ENCODE measurements around the gene NKAIN2.
"Not testable (repeated sequence)": the region's sequence is repeated elsewhere in the genome, so short reads cannot be mapped to it uniquely, and the experiment has no call there.

Gene NKAIN2

DNA sequence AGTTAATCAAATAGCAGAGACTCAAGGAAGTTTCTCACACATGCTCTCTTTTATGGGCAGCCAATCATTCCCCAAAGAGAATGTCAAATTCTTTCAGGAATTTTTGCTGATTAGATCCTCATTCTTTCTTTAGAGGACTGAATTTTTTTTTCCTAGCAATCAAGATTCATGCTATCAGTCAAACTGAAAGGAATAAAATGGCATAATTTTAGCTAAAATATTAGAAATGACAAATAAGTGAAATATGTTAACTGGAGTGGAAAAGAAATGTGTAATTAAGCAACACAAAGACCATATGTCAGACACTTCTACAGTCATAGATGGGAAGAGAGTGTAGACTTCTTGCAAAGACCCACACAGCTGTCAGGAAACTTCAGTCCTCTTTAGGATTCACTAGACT, 916.2 kb downstream of the NKAIN2 start:
- no peak for TF ChIP-seq ZNF274 (IDR thresholded peaks at IDR 0.05; ENCODE audit: low read depth, low read length)
- H3K4me3 ChIP-seq (ENCODE audit: low read length), result no peak overlapping the region

DNA sequence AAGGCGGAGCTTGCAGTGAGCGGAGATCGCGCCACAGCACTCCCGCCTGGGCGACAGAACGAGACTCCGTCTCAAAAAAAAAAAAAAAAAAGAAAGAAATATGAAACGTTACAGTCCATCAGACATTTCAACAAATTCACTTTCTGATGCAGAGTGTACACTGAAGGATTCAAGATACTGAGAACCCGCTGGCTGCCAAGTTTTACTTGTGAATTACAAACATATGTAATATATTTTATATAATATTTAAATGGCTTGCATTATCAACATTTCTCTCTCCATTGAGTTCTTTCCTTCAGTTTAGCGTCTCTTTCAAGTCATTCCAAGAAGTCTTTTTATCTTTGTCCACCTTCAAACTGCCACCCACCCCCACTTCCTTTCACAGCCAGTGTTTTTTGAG, 917.7 kb downstream of the NKAIN2 start:
- no peak for TF ChIP-seq ZNF274 (IDR thresholded peaks at IDR 0.05; ENCODE audit: low read depth, low read length)
- H3K4me3 ChIP-seq (ENCODE audit: low read length), result no peak overlapping the region

DNA sequence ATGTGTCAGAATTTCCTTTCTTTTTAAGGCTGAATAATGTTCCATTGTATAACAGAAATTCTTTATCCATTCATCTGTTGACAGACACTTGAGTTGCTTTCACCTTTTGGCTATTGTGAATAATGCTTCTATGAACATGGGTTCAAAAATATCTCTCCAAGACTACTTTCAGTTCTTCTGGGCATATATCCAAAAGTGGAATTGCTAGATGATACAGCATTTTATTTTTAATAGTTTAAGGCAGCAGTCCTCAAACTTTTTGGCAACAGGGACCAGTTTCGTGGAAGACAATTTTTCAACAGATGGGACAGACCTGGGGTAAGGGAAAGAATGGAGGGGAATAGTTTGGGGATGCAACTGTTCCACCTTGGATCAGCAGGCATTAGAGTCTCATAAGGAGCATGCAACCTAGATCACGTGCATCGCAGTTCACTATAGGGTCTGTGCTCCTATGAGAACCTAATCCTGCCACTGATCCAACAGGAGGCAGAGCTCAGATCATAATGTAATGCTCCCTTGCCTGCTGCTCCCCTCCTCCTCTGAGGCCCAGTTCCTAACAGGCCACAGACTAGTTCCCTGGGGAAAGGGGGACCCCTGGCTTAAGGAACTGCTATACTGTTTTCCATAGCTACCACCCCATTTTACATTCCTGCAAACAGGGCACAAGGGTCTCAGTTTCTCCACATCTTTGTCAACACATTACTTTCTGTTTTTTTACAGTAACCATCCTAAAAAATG, 918.6 kb downstream of the NKAIN2 start:
- H3K4me3 ChIP-seq (ENCODE audit: low read length), result no peak overlapping the region
- no peak for TF ChIP-seq ZNF274 (IDR thresholded peaks at IDR 0.05; ENCODE audit: low read depth, low read length)

DNA sequence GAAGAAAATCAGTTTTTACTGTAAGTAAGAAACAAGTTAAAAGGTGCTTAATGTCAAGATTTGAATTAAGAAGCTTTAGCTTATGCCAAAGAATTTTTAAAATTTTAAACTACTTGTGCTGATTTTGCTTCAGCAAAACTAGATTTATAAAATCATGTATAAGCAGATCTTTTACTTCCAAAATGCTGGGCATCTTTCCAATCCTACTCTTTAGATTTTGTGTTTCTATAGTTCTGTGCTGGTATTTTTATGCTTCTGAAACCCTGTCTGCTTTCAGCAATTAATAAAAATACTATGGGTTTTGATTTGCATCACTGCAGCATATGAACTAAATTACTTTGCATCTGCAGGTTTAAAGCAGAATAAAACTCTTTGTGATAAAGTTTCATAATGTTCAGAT, 920.0 kb downstream of the NKAIN2 start:
- TF ChIP-seq ZNF274 (IDR thresholded peaks at IDR 0.05; ENCODE audit: low read depth, low read length), result no peak
- H3K4me3 ChIP-seq (ENCODE audit: low read length), result no peak overlapping the region

DNA sequence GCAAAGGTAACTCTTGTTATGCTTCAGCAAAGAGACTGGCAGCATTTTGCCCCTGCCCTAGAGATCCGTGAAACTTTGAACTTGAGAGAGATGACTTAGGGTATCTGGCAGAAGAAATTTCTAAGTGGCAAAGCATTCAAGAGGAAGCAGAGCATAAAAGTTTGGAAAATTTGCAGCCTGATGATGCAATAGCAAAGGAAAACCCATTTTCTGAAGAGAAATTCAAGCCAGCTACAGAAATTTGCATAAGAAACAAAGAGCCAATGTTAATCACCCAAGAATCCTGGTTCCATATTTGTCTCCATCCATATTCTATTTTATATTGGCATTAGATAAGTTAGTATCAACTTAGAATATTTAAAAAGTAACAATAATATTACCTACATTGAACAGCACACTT, 934.1 kb downstream of the NKAIN2 start:
- H3K4me3 ChIP-seq (ENCODE audit: low read length), result not testable (repeated sequence)

DNA sequence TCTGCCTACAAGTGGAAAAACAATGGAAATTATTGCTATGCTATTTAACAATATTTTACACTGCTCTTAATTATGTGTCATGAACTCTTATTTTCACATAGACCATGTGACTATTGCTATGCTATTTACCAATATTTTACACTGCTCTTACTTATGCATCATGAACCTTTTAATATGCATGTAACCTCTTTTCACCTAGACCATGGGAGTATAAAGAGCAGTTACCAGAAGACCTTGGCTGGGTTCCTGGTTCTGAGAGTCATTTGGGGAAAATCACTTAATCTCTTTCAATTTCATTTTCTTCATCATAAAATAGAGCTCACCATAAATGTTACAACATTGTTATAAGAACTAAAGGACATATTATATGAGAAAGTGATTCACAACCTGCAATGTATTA, 934.8 kb downstream of the NKAIN2 start:
- no peak overlapping the region for H3K4me3 ChIP-seq (ENCODE audit: low read length)

DNA sequence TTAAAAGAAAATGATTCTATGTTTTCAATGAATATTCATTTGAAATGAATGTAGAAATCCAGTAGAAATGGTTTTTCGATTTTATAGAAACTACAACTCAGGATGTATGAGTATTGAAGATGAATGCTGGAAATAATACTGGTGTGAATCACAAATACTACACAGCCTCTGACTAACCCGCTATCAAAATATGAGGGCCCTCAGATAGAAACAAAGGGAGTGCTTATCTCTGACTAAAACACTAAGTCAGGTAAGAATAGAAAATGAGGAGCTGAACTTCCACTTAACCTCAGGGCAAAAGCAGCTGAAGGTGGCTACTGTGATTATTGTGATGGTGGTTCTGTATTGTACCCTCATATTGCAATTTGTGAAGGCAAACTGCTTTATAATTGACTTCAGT, 937.7 kb downstream of the NKAIN2 start:
- no peak overlapping the region for H3K4me3 ChIP-seq (ENCODE audit: low read length)
- no peak for TF ChIP-seq ZNF274 (IDR thresholded peaks at IDR 0.05; ENCODE audit: low read depth, low read length)

More for the DNA sequence above, 934.8 kb downstream of the NKAIN2 start:
- no peak for TF ChIP-seq ZNF274 (IDR thresholded peaks at IDR 0.05; ENCODE audit: low read depth, low read length)

DNA sequence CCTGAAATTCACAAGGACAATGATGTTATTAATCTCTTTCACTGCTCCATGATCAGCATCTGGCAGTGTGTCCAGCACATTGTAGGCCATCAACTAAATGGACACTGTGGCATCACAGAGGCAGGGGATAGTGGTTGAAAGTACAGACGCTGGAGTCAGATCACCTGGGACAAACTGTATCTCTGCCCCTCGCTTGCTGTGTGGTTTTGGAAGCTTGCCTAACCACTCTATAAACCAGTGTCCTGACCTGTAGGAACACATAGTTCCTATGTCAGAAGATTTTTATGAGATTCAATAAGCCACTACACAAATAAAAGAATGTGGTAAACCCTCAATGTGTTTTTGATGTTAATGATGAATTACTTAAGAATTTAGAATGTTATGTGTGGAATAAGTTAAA, 939.3 kb downstream of the NKAIN2 start:
- no peak for TF ChIP-seq ZNF274 (IDR thresholded peaks at IDR 0.05; ENCODE audit: low read depth, low read length)
- no peak overlapping the region for H3K4me3 ChIP-seq (ENCODE audit: low read length)

DNA sequence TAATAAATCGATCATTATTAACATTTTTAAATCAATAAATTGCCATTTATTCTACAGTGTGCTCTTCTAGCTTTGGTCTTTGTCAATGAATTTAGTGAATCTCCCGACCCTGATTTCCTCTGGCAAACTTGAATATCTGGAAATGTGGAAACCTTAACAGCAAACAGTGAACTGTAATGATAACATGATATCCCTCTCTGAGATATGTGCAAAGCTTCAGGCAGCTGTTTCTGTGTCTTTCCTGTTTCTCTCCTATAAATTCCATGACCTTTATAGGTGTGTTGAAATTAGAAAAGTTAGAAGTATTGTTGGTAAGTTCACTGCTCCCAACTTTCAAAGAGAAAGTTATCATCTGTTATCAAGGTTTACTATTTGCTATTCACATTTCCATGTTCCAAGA, 939.8 kb downstream of the NKAIN2 start:
- no peak overlapping the region for H3K4me3 ChIP-seq (ENCODE audit: low read length)
- no peak for TF ChIP-seq ZNF274 (IDR thresholded peaks at IDR 0.05; ENCODE audit: low read depth, low read length)

DNA sequence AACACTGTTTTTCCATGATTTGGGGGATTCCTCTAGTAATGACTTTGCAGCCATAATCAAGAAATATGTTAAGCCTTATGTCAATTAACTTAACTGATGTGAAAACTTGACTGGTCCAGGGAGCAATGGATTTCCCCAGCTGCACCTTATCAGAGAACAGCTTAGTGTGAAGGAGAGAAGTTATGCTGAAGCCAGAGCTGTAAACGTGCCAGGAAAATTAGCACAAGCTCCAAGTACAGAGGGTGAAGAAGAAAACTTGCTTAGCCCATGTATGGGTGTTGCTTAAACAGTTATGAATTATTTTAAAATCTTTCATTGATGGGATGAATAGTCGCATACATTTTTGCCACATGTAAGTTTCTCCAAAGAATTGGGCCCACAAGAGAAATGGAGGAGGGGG, 943.7 kb downstream of the NKAIN2 start:
- H3K4me3 ChIP-seq (ENCODE audit: low read length), result no peak overlapping the region
- TF ChIP-seq ZNF274 (IDR thresholded peaks at IDR 0.05; ENCODE audit: low read depth, low read length), result no peak

DNA sequence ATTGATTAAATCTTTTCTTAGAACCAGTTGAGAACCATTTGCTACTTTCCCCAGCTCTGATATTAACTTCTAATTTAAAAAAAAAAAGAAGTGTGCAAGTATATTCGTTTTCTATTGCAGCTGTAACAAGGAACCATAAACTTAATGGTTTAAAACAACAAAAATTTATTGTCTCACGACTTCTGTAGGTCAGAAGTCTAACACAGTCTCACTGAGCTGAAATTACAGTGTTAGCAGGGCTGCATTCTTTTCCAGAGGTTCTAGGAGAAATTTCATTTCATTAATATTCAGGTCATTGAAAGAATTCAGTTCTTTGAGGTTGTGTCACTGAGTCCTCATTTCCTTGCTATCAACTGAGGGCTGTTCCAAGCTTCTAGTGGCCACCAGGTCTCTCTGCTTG, 945.1 kb downstream of the NKAIN2 start:
- H3K4me3 ChIP-seq (ENCODE audit: low read length), result no peak overlapping the region

DNA sequence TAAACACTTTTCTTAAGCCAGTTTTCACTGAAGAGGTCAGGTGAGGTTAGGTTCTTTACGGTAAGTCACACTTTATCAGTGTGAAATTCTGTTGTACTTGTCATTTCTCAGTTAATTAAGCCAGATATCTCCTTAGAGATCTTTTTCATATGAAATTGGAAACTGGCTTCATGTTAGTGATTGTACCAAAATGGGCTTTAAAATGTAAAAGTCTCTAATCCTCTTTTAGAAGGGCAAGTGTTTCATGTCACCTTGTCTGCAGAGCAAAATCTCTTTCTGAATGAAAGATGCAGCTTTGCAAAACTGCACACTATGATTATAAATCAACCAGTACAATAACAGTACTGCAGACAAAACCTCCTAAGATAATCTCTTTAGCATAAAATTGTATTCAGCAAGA, 949.3 kb downstream of the NKAIN2 start:
- no peak overlapping the region for H3K4me3 ChIP-seq (ENCODE audit: low read length)
- no peak for TF ChIP-seq ZNF274 (IDR thresholded peaks at IDR 0.05; ENCODE audit: low read depth, low read length)

More for the DNA sequence above, 945.1 kb downstream of the NKAIN2 start:
- TF ChIP-seq ZNF274 (IDR thresholded peaks at IDR 0.05; ENCODE audit: low read depth, low read length), result no peak

DNA sequence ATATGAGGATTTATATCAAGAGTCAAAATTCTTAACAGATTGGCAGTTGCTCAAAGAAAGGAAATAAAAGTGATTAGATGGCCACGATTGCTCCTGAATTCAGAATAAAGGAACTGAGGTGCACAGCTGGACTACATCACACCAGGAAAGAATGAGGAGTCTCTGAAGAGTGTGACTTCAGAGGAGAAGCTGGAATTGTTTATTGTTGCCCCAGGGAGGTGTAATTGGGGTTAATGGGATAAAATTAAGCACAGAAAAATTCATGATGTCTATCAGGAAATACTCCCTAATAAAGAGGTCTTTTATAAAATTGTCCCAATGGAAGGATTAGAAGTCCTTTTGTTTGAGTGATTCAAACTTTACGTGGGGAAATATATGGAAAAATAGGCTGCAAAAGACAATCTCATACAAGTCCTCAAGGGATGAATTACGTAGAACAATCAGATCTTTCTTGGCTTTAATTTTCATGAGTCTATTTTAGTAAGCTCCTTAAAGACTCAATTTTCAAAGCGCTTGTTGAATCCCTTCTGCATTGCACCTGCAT, 950.0 kb downstream of the NKAIN2 start:
- no peak overlapping the region for H3K4me3 ChIP-seq (ENCODE audit: low read length)
- no peak for TF ChIP-seq ZNF274 (IDR thresholded peaks at IDR 0.05; ENCODE audit: low read depth, low read length)

DNA sequence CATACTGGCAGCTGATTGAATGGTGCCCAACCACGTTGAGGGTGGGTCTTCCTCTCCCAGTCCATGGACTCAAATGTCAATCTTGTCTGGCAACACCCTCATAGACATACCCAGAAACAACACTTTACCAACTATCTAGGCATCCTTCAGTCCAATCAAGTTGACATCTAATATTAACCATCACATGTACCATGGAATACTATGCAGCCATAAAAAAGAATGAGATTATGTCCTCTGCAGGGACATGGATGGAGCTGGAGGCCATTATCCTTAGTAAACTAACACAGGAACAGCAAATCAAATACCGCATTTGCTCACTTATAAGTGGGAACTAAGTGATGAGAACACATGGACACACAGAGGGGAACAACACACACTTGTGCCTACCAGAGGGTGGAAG, 951.7 kb downstream of the NKAIN2 start:
- H3K4me3 ChIP-seq (ENCODE audit: low read length), result no peak overlapping the region
- TF ChIP-seq ZNF274 (IDR thresholded peaks at IDR 0.05; ENCODE audit: low read depth, low read length), result no peak

DNA sequence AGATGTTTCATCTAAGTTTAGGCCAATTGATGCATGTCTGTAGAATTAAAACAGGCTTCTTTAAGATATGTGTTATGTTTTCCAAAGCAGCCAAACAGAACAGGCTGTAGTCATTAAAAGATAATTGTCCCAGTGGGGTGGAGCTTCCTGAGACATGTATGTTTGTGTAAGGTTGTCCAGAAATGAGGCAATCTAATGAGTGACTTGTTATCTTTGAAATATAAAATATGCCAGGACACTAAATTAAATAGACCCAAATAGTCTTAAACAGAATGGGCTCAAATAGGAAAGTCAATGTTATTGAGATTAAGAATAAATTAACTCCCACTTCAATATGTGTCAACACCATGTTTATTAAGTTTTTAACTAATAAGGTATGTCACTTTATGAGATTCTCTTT, 953.9 kb downstream of the NKAIN2 start:
- no peak overlapping the region for H3K4me3 ChIP-seq (ENCODE audit: low read length)
- TF ChIP-seq ZNF274 (IDR thresholded peaks at IDR 0.05; ENCODE audit: low read depth, low read length), result no peak

DNA sequence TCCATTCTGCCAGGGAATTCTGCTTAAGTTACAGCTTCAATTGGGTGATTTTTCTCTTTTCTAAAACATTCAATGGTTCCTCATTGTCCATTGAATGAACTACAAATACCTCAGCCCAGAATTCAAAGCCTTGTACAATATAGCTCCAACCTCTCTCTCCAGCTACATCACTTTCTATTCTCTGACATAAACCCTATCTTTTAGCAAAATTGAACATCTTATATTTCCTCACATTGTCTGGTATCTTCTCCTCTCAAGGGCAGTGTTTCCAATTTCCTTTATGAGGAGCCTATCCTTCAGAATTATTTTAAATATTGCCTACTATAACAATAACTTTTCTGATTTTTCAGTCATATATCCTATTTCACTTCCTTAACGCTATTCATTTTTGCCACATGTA, 955.0 kb downstream of the NKAIN2 start:
- no peak for TF ChIP-seq ZNF274 (IDR thresholded peaks at IDR 0.05; ENCODE audit: low read depth, low read length)

More for the DNA sequence above, 955.0 kb downstream of the NKAIN2 start:
- no peak overlapping the region for H3K4me3 ChIP-seq (ENCODE audit: low read length)

Measured in GM08714 (cell line).